ENCODE measurements around the gene MFSD2B. TPM values are rescaled to one million over a fixed set of nuclear protein-coding genes. Genes with fewer than 3 reads are reported as not detected.

Gene MFSD2B
- total and polyA plus RNA-seq, 2 donors (not counting 1 experiment from before 2014, with no cell fraction given) = not detected

DNA sequence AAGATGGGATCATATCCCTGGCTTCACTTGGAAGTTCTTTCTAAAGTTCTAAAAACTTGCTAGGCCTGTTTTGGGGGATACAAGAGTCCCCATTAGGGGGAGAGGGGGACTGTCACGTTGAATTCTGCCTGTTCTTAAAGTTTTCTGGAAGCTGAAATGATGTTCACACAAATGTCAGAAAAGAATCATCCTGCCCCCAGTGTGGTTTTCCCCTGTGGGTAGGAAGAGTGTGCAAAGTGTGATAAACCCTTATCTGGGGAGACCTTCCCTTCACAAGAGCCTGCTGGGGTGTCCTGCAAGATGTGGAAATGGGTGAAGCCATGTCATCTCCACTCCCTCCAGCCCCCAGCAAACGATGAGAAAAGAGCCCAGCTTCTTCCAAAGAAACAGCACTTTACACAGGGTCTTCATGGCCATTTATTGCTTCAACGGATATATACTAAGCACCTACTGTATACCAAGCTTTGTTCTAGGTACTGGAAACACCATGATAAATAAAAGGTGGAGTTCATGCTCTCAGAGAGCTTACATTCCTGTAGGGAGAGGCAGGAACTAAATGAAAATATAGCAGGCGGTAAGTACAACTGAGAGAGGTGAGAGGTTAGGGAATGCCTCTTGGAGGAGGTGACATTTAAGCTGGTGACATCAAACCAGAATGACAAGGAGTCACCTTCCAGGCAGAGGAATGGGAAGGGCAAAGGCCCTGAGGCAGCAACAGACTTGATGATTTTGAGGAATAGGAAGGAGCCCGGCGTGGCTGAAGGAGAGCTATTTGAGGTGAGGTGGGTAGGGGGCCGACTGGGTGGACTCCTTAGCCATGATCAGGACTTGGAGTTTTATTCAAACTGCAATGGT lies 1.6 kb downstream of the MFSD2B start:
- Histone ChIP-seq H3K4me3 (ENCODE audit: control extremely low read depth in 1 of 5, extremely low read depth in 1 of 5, insufficient read depth in 1 of 5, low read depth in 2 of 5, low read length in 4 of 5) (no peak overlapping the region), H2AFZ (ENCODE audit: insufficient read depth, low read depth, low read length, poor library complexity, severe bottlenecking) (no peak overlapping the region), H3K27ac (ENCODE audit: low read length in 2 of 2) (no peak overlapping the region), H3K9me3 (ENCODE audit: control extremely low read depth in 1 of 3, control insufficient read depth in 2 of 3, insufficient read depth in 1 of 3, low read length in 2 of 3) (peaks cover 0 to 10% (median 0%) of the 10 kb centered on the region in 3 donors), H3K27me3 (replicated peaks in 1 of 4; ENCODE audit: control extremely low read depth in 1 of 4, control insufficient read depth in 3 of 4, insufficient read depth in 4 of 4, low read length in 3 of 4) (peaks cover 0 to 34% (median 15%) of the 10 kb centered on the region in 4 experiments), H3K36me3 (replicated peaks in 1 of 2; ENCODE audit: control extremely low read depth in 1 of 2, control insufficient read depth in 1 of 2, extremely low read depth in 1 of 2, insufficient read depth in 2 of 2, low read length in 1 of 2) (no peaks in the 10 kb centered on the region), H3K9ac (ENCODE audit: low read length) (no peak overlapping the region), H3K4me2 (replicated peaks; ENCODE audit: low read depth, low read length, poor library complexity, severe bottlenecking) (no peak overlapping the region), H4K20me1 (ENCODE audit: control insufficient read depth, insufficient read depth, low read length, poor library complexity, severe bottlenecking) (no peaks in the 10 kb centered on the region), H3K4me1 (ENCODE audit: control insufficient read depth in 2 of 2, insufficient read depth in 2 of 2, low read length in 2 of 2) (peaks cover 13 to 15% of the 10 kb centered on the region in 2 donors), H3K79me2 (ENCODE audit: control insufficient read depth, insufficient read depth, low read length) (no peaks in the 10 kb centered on the region)
- ATAC-seq (ENCODE audit: low read depth) (no peak), DNase-seq (no peak)
- TF ChIP-seq, protein P1, sequence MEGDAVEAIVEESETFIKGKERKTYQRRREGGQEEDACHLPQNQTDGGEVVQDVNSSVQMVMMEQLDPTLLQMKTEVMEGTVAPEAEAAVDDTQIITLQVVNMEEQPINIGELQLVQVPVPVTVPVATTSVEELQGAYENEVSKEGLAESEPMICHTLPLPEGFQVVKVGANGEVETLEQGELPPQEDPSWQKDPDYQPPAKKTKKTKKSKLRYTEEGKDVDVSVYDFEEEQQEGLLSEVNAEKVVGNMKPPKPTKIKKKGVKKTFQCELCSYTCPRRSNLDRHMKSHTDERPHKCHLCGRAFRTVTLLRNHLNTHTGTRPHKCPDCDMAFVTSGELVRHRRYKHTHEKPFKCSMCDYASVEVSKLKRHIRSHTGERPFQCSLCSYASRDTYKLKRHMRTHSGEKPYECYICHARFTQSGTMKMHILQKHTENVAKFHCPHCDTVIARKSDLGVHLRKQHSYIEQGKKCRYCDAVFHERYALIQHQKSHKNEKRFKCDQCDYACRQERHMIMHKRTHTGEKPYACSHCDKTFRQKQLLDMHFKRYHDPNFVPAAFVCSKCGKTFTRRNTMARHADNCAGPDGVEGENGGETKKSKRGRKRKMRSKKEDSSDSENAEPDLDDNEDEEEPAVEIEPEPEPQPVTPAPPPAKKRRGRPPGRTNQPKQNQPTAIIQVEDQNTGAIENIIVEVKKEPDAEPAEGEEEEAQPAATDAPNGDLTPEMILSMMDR (IDR thresholded peaks at IDR 0.05) = no peak
- no peak for TF ChIP-seq EZH2 (IDR thresholded peaks at IDR 0.05; ENCODE audit: borderline replicate concordance, insufficient read depth, low read depth, low read length, poor library complexity, severe bottlenecking)
- intact Hi-C loops (cut with micrococcal nuclease) = no loop called here
- no peaks in the 10 kb centered on the region for H3K9me3 Mint-ChIP-seq (ENCODE audit: insufficient read depth)
- ChIA-PET CTCF (interaction anchor here (3.7 kb wide), 1 partner anchor 85 kb away, joined by 12 read pairs; the partner anchor contains the start of gene ATAD2B), POLR2A (no interaction called here)
- no peak overlapping the region for H3K27ac Mint-ChIP-seq
- H3K27me3 Mint-ChIP-seq = peaks cover 29% of the 10 kb centered on the region
- WGBS (ENCODE audit: insufficient coverage) = 50% methylated on average over 2 of the region's 7 CpGs
- no peak overlapping the region for H3K4me3 Mint-ChIP-seq
- H3K4me1 Mint-ChIP-seq = peaks cover 7% of the 10 kb centered on the region

Measured in B cell (primary cell).